NCI-H1930 (cell line): ENCODE results near the gene TUBA4A.
A peak's percentile ranks its signal among the peaks of the same experiment; 100 is the strongest.

ENCODE experiments used
- DNase-seq, 2 experiments: peaks; one replicate each; lab custom pipeline; 2025; lab: John Stamatoyannopoulos, UW

The TUBA4A gene

DNA sequence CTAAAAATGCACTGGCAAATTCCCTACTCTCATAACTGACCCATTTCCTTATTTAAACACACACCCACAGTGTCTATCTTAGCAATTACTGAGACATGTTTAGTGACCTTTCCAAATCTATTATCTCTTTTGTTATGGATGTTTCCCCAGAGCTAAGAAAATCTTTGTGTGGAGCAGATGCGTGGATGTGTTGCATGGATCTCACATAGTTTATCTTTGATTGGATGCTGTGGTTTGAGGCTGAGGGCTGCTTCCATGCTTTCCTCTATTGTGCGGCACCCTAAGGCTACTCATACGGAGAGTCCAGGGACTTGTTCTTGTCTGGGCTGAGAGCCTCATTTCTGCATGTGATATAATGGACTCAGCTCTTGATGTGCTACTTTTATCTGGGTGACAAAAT is 19.4 kb downstream of the TUBA4A start:
- no peak for DNase-seq

DNA sequence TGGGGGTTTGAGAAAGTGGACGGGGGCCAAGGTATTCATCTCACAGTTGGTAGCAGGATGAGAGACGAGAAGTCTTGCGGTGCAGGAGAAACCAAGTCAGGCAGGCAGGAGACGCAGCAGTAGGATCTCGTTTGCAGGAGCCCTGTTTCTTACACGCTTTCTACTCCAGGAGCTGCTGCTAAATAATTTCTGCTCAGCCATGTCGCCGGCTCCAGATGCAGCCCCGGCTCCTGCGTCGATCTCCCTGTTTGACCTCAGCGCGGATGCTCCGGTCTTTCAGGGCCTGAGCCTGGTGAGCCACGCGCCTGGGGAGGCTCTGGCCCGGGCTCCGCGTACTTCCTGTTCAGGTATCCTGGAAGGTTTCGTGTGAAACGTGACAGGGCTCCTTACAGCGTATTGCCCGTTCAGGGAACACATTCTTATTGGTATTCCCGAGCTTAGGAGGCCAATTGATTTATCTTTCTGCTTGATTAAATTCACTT is 23.6 kb downstream of the TUBA4A start:
- no peak for DNase-seq

DNA sequence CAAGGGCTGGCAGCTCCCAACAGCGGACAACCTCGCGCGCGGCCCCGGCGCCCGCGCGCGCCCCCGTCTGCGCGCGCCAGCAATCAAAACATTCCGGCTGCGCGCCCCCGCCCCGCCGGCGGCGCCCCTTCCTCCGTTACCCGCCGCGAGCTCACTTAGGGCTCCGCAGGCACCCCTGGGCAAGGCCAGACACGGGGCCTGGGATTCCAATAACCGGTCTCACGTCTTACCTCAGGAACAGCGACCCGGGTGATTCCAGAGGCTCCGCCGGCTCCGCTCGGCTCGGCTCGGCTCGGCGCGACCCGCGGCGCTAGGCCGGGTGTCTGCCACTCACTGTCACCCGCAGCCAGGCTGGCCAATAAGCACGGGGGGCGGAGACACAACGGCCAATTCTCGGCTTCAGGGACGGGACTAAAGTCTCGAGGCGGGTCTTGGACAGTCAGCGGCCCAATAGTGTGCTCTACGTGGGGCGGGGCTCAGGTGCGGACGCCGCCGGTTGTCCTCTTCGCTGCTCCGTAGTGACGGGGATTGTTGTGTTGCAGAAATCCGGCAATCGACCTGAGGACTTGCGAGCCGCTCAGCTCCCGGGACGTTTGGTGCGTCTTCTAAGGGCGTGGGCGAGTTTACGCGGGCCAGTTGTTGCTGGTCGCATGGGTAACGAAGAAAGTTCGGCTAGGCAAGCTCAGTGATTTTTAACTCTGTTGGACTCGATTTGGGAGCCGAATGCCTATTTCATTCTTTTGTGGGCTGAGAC is 24.2 kb downstream of the TUBA4A start, which contains the start of the genes ANKZF1 and ATG9A:
Gene ANKZF1, plus strand, starts transcription at position 502 of the 754 bp plus-strand sequence. CDS start 452 bp downstream, outside the sequence.
Gene ATG9A, minus strand, starts transcription at position 332 of the 754 bp plus-strand sequence. CDS start 1,612 bp downstream, outside the sequence.
- DNase-seq: peak; percentile 96 to 97

DNA sequence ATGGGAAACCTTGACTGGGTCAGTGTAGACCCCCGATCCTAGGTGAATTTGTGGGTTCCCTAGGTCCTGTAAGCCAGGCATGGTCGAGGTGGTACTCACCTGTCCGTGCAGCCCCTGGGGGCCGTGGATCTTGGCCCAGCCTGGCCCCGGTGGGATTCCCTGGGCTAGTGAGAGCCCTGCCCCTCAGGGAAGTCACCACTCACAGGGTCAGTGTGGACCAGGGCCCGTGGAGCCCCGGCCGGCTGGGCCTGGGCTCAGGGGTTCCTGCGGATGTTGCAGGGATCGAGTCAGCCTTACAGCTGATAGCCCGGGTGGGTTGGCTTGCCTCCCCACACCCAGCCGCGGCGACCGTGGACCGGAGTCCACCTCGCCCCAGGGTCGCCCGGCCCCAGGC is 24.8 kb downstream of the TUBA4A start:
- DNase-seq: no peak

DNA sequence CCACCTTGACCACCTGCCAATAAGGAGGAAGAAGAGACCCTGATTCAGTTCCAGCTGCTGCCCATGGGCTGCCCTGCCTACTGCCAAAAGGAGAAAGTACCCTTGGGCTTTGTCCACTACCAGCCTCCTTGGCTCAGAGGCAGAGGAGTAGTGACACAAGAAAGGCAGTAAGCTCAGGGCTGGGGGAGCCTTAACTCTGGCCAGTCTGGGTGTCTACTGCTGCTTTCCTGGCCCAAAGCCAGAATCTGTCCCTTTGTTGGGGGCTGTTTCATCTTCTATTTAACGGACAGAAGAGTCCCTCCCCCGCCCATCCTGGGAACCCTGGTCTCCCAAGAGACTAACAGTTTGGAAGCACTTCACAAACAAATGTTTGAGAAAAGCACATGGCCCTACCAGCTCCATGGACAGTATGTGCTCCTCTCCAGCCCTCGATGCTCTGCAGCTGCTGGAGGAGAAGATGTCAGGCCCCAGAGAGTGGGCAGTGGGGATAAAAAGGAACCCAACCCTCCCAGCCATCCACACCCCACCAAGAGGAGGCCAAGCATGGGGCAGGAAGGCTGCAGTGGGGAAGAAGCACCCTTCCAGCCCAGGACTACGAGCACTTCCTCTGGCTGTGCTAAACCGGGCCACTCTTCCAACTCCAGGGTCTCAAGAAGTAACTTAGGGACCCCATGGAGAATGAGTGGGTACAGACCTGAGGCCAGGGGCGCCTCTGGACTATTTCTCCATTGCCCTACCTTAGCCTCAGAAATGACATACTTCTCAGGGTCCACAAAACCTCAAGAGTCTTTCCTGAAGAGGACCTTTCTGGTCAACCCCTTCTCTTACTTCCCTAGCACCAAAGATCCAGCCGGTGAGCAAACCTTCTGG is 25.4 kb downstream of the TUBA4A start:
- no peak for DNase-seq

DNA sequence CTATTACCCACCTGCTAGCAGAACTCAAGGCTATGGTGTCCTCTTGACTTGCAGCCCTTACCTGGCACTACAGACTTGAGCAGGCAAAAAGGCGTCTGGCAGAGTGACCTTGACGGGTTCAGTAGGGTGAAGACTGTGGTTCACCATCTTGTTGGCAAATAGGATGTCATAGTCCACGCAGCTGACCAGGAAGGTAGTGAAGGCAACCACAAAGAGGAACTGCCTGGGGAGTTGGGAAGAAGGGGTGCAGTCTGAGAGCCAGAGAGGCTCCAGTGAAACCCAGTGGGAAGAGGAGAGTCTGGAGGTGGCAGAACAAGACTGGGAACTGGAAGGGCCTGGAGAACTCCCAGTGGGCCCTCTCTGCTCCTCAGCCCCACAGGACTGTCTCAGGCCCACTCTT is 28.4 kb downstream of the TUBA4A start:
- DNase-seq: no peak

GRCh38 chr2:219223831-219224610 is 29.7 kb downstream of the TUBA4A start:
- DNase-seq: no peak

GRCh38 chr2:219221957-219222518 is 31.7 kb downstream of the TUBA4A start:
- no peak for DNase-seq

- DNase-seq: no peak
Measured at GRCh38 chr2:219220652-219221402, 32.9 kb downstream of the TUBA4A start.

- DNase-seq: no peak
Measured at GRCh38 chr2:219219784-219220532, 33.8 kb downstream of the TUBA4A start.

GRCh38 chr2:219218732-219219701 is 34.7 kb downstream of the TUBA4A start, which contains the start of gene ABCB6:
ABCB6 (minus strand) TSS chr2:219218958; CDS start chr2:219218673, 285 bp downstream.
- DNase-seq: peak; percentile 81 to 84

DNA sequence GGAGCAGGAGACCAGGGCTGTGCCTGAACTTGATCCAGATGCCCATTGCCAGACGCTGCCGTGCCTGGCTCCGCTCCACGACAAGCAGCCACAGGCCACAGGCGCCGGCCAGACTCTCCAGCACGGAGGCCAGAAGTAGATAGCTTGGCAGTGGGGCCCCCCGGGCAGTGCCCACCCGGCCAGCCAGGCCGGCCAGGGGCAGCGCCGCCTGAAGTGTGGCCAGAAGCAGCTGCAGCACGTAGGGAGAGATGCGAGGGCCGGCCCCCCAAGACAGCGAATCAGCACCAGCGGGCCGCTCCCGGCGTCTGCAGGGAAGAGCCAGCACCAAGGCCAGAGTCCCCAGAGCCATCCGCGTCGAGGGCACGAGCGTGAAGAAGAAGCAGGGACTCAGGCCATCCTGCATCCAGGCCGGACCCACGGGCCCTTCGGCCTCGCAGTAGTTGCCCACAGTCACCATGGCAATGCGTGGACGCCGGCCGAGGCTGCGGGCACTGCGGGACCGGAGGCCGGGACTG is 35.4 kb downstream of the TUBA4A start:
- DNase-seq: peak; percentile 42 to 59

- no peak for DNase-seq
Measured at GRCh38 chr2:219216535-219216915, 37.2 kb downstream of the TUBA4A start.

GRCh38 chr2:219215871-219216534 is 37.7 kb downstream of the TUBA4A start:
- no peak for DNase-seq

DNA sequence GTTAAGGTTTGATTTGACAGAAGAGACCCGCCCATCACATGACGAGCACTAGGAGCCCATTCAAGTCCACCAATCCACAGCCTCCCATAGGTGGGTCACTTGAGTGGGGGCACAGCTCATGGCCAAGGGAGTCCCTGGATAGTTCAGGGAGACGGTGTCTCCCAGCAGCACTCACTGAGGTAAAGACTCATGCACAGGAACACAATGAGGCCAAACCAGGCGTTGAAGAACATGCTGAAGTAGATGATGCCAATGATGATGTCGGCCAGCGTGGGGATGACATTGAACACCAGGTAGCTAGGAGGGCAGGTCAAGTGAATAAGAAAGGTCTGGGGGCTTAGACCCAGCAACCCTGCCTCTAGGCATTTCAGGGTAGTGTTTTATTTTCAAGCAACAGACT is 38.9 kb downstream of the TUBA4A start:
- DNase-seq: no peak

DNA sequence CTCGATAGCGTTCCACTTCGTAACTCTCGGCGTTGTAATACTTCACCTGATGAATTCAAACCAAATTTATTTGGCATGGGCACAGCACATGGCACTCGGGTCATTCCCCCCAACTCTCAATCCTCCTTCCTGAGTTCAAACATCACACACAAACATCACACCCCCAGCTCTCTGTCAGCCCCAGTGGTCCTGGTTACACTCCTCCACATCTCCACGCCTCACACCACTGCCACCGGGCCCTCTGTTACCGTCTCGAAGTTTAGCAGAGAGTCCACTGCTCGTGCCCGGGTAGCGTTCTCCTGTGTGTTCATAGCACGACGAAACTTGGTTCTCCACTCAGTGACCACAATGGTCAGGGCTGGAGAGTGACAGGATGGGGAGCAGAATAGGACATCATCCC is 39.6 kb downstream of the TUBA4A start:
- DNase-seq: no peak

DNA sequence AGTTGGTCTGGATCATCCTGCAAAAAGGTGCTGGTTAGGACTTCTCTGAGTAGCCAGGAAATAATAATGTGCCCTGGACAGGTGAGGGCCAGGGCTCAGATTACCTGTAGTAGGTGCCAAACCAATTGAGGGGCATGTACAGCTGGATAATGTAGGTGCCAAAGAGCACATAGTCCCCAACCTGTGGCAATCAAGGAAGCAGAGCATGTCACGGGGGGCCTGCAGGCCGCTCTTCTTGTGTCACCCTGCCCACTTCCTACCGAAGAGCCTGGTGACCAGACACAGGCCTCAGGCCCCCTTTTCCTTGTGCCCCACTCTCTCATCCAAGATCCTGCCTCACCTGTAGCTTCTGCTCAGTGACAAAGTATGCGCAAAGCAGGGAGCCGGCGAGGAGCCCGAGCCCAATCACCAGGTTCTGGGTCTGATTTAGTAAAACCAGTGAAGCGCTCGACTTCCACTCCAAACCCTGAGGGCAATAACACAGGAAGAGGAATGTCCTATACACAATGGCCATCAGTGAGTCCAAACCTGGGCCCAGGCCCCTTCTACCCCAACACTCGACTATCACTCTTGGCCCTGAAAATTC is 40.1 kb downstream of the TUBA4A start:
- DNase-seq: no peak

DNA sequence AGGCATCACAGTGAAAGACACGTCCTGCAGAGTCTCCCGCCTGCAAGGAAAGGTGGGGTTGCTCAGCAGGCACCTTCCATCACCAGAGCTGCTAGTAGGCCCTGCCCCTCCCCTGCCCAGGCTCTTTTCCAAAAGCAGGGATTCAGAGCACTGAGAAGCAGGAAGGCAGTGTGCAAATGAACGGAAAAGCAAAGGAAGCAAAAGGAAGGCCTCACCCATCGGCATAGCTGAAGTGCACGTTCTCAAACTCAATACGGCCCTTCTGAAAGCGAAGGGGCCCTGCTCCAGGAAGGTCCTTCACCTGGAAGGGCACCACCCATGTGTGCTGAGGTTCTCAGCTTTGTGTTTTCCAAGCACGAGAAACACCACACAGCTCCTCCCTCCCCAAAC is 40.7 kb downstream of the TUBA4A start:
- no peak for DNase-seq
